Caco-2 (cell line): ENCODE measurements around the gene CENPT. TPM values are rescaled to one million over a fixed set of nuclear protein-coding genes. Genes with fewer than 3 reads are reported as not detected.

Experiments used
- BruUV-seq: library from RNA; stranded (reverse); fragments of 400-500 nt; replicated peaks from 2 replicates; lab custom pipeline; 2021; lab: Mats Ljungman, UMichigan
- CTCF ChIA-PET: fragments of 300-600 bp; sonication (Branson Sonifier 250); formaldehyde crosslinking; loops from one replicate; lab custom pipeline; 2022; ENCODE audit warnings: antibody characterized with exemption; lab: Charles Lee
- POLR2A ChIA-PET: fragments of 300-600 bp; sonication (Branson Sonifier 250); formaldehyde crosslinking; loops from one replicate; lab custom pipeline; 2022; ENCODE audit warnings: antibody characterized with exemption; lab: Charles Lee
- DNase-seq, 2 experiments: peaks; one replicate each; pipeline versions ENCODE4 v3.0.0 to v3.0.0-alpha.2; 2020 to 2022
- H3K27me3 ChIP-seq: replicated peaks from 2 replicates; pipeline ENCODE4 v1.6.0; 2011; ENCODE audit warnings: low read length; ENCODE audit not compliant: control insufficient read depth, insufficient read depth
- H3K36me3 ChIP-seq: 2 replicates; pipeline ENCODE4 v1.5.1; 2011; ENCODE audit warnings: low read length; ENCODE audit not compliant: control insufficient read depth, insufficient read depth
- H3K4me1 ChIP-seq: fragments of 250-450 bp; sonication (Bioruptor Pico); 2 replicates; pipeline ENCODE4 v1.5.1; 2020; ENCODE audit warnings: mild to moderate bottlenecking
- H3K4me3 ChIP-seq: 2 replicates; pipeline ENCODE4 v1.5.1; 2011; ENCODE audit warnings: low read depth, mild to moderate bottlenecking, control low read depth, low read length
- H3K9me3 ChIP-seq: fragments of 250-450 bp; sonication (Bioruptor Pico); 2 replicates; pipeline ENCODE4 v1.5.1; 2020; ENCODE audit warnings: mild to moderate bottlenecking, moderate library complexity
- H3K27ac Mint-ChIP-seq: one replicate; pipeline ENCODE4 v1.8.0; 2022; ENCODE audit warnings: mixed read lengths; ENCODE audit not compliant: unreplicated experiment
- H3K27me3 Mint-ChIP-seq: one replicate; pipeline ENCODE4 v1.8.0; 2022; ENCODE audit warnings: mixed read lengths; ENCODE audit not compliant: insufficient read depth, unreplicated experiment
- H3K36me3 Mint-ChIP-seq: one replicate; pipeline ENCODE4 v1.8.0; 2022; ENCODE audit warnings: mild to moderate bottlenecking, mixed read lengths; ENCODE audit not compliant: insufficient read depth, unreplicated experiment
- H3K4me1 Mint-ChIP-seq: one replicate; pipeline ENCODE4 v1.8.0; 2022; ENCODE audit warnings: low read depth, mixed read lengths; ENCODE audit not compliant: unreplicated experiment
- H3K4me3 Mint-ChIP-seq: one replicate; pipeline ENCODE4 v1.8.0; 2022; ENCODE audit warnings: mild to moderate bottlenecking, moderate library complexity, mixed read lengths; ENCODE audit not compliant: unreplicated experiment
- H3K9me3 Mint-ChIP-seq: one replicate; pipeline ENCODE4 v1.8.0; 2022; ENCODE audit warnings: mixed read lengths; ENCODE audit not compliant: unreplicated experiment
- CTCF ChIP-seq, 2 experiments: fragments of 200-600 bp in 1 of 2; IDR thresholded peaks; 1 replicate in 1 of 2; 2 replicates in 1 of 2; pipeline versions ENCODE4 v1.5.1 to v1.8.0; 2011 to 2022; ENCODE audit warnings: antibody characterized with exemption in 1 of 2, control low read depth in 1 of 2, inconsistent platforms in 1 of 2, low read depth in 1 of 2, low read length in 1 of 2, mild to moderate bottlenecking in 1 of 2, moderate library complexity in 1 of 2; ENCODE audit not compliant: insufficient read depth in 1 of 2, severe bottlenecking in 1 of 2, unreplicated experiment in 1 of 2
- intact Hi-C: fragments of 100-400 bp; cut with micrococcal nuclease; formaldehyde crosslinking; loops from one replicate; pipeline ENCODE4 v1.10.0; 2022; ENCODE audit not compliant: unreplicated experiment
- total RNA-seq: library from RNA; stranded (reverse); gene quantifications from 2 replicates; pipeline ENCODE4 v1.2.3, GENCODE V29; 2022

The CENPT gene
- total RNA-seq, 1 experiment from 2014 or later: 80.1 TPM

GRCh38 chr16:67783353-67783725, 64.2 kb downstream of the CENPT start:
- Mint-ChIP-seq H3K4me3 (no peak overlapping the region), H3K9me3 (no peaks in the 10 kb centered on the region), H3K36me3 (peaks cover 9% of the 10 kb centered on the region), H3K4me1 (no peaks in the 10 kb centered on the region), H3K27ac (no peak overlapping the region), H3K27me3 (no peaks in the 10 kb centered on the region)
- Histone ChIP-seq H3K4me3 (no peak overlapping the region), H3K9me3 (no peaks in the 10 kb centered on the region), H3K36me3 (no peaks in the 10 kb centered on the region; the same call in 1 of the 2 replicates), H3K4me1 (no peaks in the 10 kb centered on the region), H3K27me3 (no peaks in the 10 kb centered on the region)
- DNase-seq: no peak
- TF ChIP-seq CTCF (IDR thresholded peaks at IDR 0.05; ENCODE audit: insufficient read depth in 1 of 2, low read depth in 1 of 2, low read length in 1 of 2, severe bottlenecking in 1 of 2, unreplicated experiment in 1 of 2): no peak
- intact Hi-C loops: no loop called here
- CTCF ChIA-PET: no interaction called here
- POLR2A ChIA-PET: interaction anchor here (0.7 kb wide), 1 partner anchor 536 kb away, joined by 6 read pairs; no protein-coding TSS in a partner anchor
- BruUV-seq: no TSS peak

- no peak for TF ChIP-seq CTCF (IDR thresholded peaks at IDR 0.05; ENCODE audit: insufficient read depth in 1 of 2, low read depth in 1 of 2, low read length in 1 of 2, severe bottlenecking in 1 of 2, unreplicated experiment in 1 of 2)
- H3K36me3 ChIP-seq: no peaks in the 10 kb centered on the region; the same call in 1 of the 2 replicates
- H3K36me3 Mint-ChIP-seq: peaks cover 9% of the 10 kb centered on the region
- no peaks in the 10 kb centered on the region for H3K4me1 ChIP-seq
- ChIA-PET CTCF (interaction anchor here (0.8 kb wide), 1 partner anchor 33 kb away, joined by 4 read pairs; no protein-coding TSS in a partner anchor), POLR2A (no interaction called here)
- no peaks in the 10 kb centered on the region for H3K9me3 Mint-ChIP-seq
- intact Hi-C loops: no loop called here
- DNase-seq: no peak
- no peak overlapping the region for H3K4me3 Mint-ChIP-seq
- no peaks in the 10 kb centered on the region for H3K9me3 ChIP-seq
- H3K27me3 Mint-ChIP-seq: no peaks in the 10 kb centered on the region
- no peak overlapping the region for H3K27ac Mint-ChIP-seq
- no TSS peak for BruUV-seq
- no peak overlapping the region for H3K4me3 ChIP-seq
- H3K4me1 Mint-ChIP-seq: no peaks in the 10 kb centered on the region
- H3K27me3 ChIP-seq: no peaks in the 10 kb centered on the region
Observed at GRCh38 chr16:67782567-67783352, 64.7 kb downstream of the CENPT start.

- TF ChIP-seq CTCF (IDR thresholded peaks at IDR 0.05; ENCODE audit: insufficient read depth in 1 of 2, low read depth in 1 of 2, low read length in 1 of 2, severe bottlenecking in 1 of 2, unreplicated experiment in 1 of 2): no peak
- Histone ChIP-seq H3K36me3 (no peaks in the 10 kb centered on the region; the same call in 1 of the 2 replicates), H3K4me3 (no peak overlapping the region), H3K27me3 (no peaks in the 10 kb centered on the region), H3K9me3 (no peaks in the 10 kb centered on the region), H3K4me1 (no peaks in the 10 kb centered on the region)
- ChIA-PET POLR2A (no interaction called here), CTCF (no interaction called here)
- Mint-ChIP-seq H3K27me3 (no peaks in the 10 kb centered on the region), H3K27ac (no peak overlapping the region), H3K36me3 (peaks cover 9% of the 10 kb centered on the region), H3K9me3 (no peaks in the 10 kb centered on the region), H3K4me1 (no peaks in the 10 kb centered on the region), H3K4me3 (no peak overlapping the region)
- no TSS peak for BruUV-seq
- no peak for DNase-seq
- intact Hi-C loops: no loop called here
Observed at GRCh38 chr16:67781565-67781921, 66.0 kb downstream of the CENPT start.
